PC-9 (cell line): Measurements from ENCODE around the gene AGPAT3. TPM values are rescaled to one million over a fixed set of nuclear protein-coding genes. Genes with fewer than 3 reads are reported as not detected.

ENCODE experiments used
- BruUV-seq: library from RNA; stranded (reverse); fragments of 400-500 nt; replicated peaks from 2 replicates; lab custom pipeline; 2021; lab: Mats Ljungman, UMichigan
- CTCF ChIA-PET: fragments of 300-600 bp; sonication (Branson Sonifier 250); formaldehyde crosslinking; loops from one replicate; lab custom pipeline; 2022; ENCODE audit warnings: antibody characterized with exemption; lab: Charles Lee
- POLR2A ChIA-PET: fragments of 300-600 bp; sonication (Branson Sonifier 250); formaldehyde crosslinking; loops from one replicate; lab custom pipeline; 2022; ENCODE audit warnings: antibody characterized with exemption; ENCODE audit not compliant: unreplicated experiment; lab: Charles Lee
- DNase-seq, 2 experiments: peaks; one replicate each; pipeline versions ENCODE4 v3.0.0 to v3.0.0-alpha.2; 2015 to 2022; ENCODE audit warnings: mixed read lengths in 1 of 2
- H2AFZ ChIP-seq: fragments of 200-600 bp; sonication (generic); 2 replicates; pipeline ENCODE4 v1.8.1; 2017; ENCODE audit warnings: antibody characterized with exemption
- H3F3A ChIP-seq: fragments of 200-600 bp; sonication (generic); 2 replicates; pipeline ENCODE4 v1.8.1; 2017; ENCODE audit warnings: antibody characterized with exemption, mild to moderate bottlenecking, low read depth; ENCODE audit not compliant: insufficient read depth
- H3K27ac ChIP-seq: fragments of 200-600 bp; sonication (generic); 2 replicates; pipeline ENCODE4 v1.6.1; 2016; ENCODE audit warnings: mixed run types
- H3K27me3 ChIP-seq: fragments of 200-600 bp; sonication (generic); 2 replicates; pipeline ENCODE4 v1.6.1; 2016; ENCODE audit warnings: low read depth, mixed run types; ENCODE audit not compliant: insufficient read depth
- H3K36me3 ChIP-seq: fragments of 200-600 bp; sonication (generic); 2 replicates; pipeline ENCODE4 v1.6.1; 2016; ENCODE audit warnings: low read depth, mixed run types
- H3K4me1 ChIP-seq: fragments of 200-600 bp; sonication (generic); replicated peaks from 2 replicates; pipeline ENCODE4 v1.6.1; 2016; ENCODE audit warnings: mixed run types; ENCODE audit not compliant: insufficient read depth
- H3K4me2 ChIP-seq: fragments of 200-600 bp; sonication (generic); 2 replicates; pipeline ENCODE4 v1.6.1; 2017; ENCODE audit warnings: mixed run types
- H3K4me3 ChIP-seq: fragments of 200-600 bp; sonication (generic); 2 replicates; pipeline ENCODE4 v1.6.1; 2016; ENCODE audit warnings: mixed run types
- H3K79me2 ChIP-seq: fragments of 200-600 bp; sonication (generic); 2 replicates; pipeline ENCODE4 v1.6.1; 2017; ENCODE audit warnings: low read depth, mixed run types
- H3K9me2 ChIP-seq: fragments of 200-600 bp; sonication (generic); 2 replicates; pipeline ENCODE4 v1.8.1; 2017; ENCODE audit warnings: mild to moderate bottlenecking; ENCODE audit not compliant: insufficient read depth
- H3K9me3 ChIP-seq: fragments of 200-600 bp; sonication (generic); 2 replicates; pipeline ENCODE4 v1.8.1; 2016; ENCODE audit warnings: low read depth; ENCODE audit not compliant: insufficient read depth
- H4K20me1 ChIP-seq: fragments of 200-600 bp; sonication (generic); 2 replicates; pipeline ENCODE4 v1.8.1; 2017; ENCODE audit not compliant: insufficient read depth
- CTCF ChIP-seq: fragments of 200-600 bp; sonication (generic); conservative IDR thresholded peaks from 2 replicates; pipeline ENCODE4 v1.6.1; 2017; ENCODE audit warnings: mixed run types, antibody characterized with exemption, mild to moderate bottlenecking, moderate library complexity
- EZH2 ChIP-seq: fragments of 200-600 bp; sonication (generic); IDR thresholded peaks from 2 replicates; pipeline ENCODE4 v1.8.0; 2017; ENCODE audit warnings: antibody characterized with exemption, low read depth
- intact Hi-C: fragments of 100-400 bp; cut with micrococcal nuclease; formaldehyde crosslinking; loops from one replicate; pipeline ENCODE4 v1.10.0; 2022; ENCODE audit not compliant: unreplicated experiment
- total RNA-seq: library from RNA; stranded (reverse); gene quantifications from 2 replicates; pipeline ENCODE4 v1.2.3, GENCODE V29; 2021

The AGPAT3 gene
- total RNA-seq, 1 experiment from 2014 or later, result 39.0 TPM

- no peaks in the 10 kb centered on the region for H3F3A ChIP-seq
- H3K4me1 ChIP-seq, result peaks cover 9% of the 10 kb centered on the region; the same call in 1 of the 2 replicates
- no peak for DNase-seq
- H3K9me2 ChIP-seq, result no peaks in the 10 kb centered on the region
- no peak overlapping the region for H3K4me2 ChIP-seq
- H3K4me3 ChIP-seq, result no peak overlapping the region
- BruUV-seq, result no TSS peak
- intact Hi-C loops, result no loop called here
- no peaks in the 10 kb centered on the region for H3K36me3 ChIP-seq
- H3K27ac ChIP-seq, result no peak overlapping the region
- H2AFZ ChIP-seq, result no peak overlapping the region
- TF ChIP-seq EZH2 (no peak), CTCF (no peak)
- H4K20me1 ChIP-seq, result peaks cover 43% of the 10 kb centered on the region
- H3K9me3 ChIP-seq, result no peaks in the 10 kb centered on the region
- H3K27me3 ChIP-seq, result no peaks in the 10 kb centered on the region
- POLR2A ChIA-PET, result interaction anchor here (0.6 kb wide), 1 partner anchor 56 kb away, joined by 4 read pairs; no protein-coding TSS in a partner anchor
- CTCF ChIA-PET, result no interaction called here
- peaks cover 92% of the 10 kb centered on the region for H3K79me2 ChIP-seq
Measured at GRCh38 chr21:44018127-44018526, 153.1 kb downstream of the AGPAT3 start.

GRCh38 chr21:44018813-44019567 is 154.0 kb downstream of the AGPAT3 start:
- Histone ChIP-seq H3K9me3 (no peaks in the 10 kb centered on the region), H3K36me3 (no peaks in the 10 kb centered on the region), H3K4me1 (peaks cover 2% of the 10 kb centered on the region; the same call in 1 of the 2 replicates), H3F3A (no peaks in the 10 kb centered on the region), H3K4me2 (no peak overlapping the region), H3K27me3 (no peaks in the 10 kb centered on the region), H3K9me2 (no peaks in the 10 kb centered on the region), H3K4me3 (no peak overlapping the region), H3K27ac (no peak overlapping the region), H3K79me2 (peaks cover 92% of the 10 kb centered on the region), H4K20me1 (peaks cover 38% of the 10 kb centered on the region), H2AFZ (no peak overlapping the region)
- TF ChIP-seq CTCF (no peak), EZH2 (no peak)
- no peak for DNase-seq
- ChIA-PET POLR2A (no interaction called here), CTCF (no interaction called here)
- intact Hi-C loops, result no loop called here
- no TSS peak for BruUV-seq

- intact Hi-C loops, result no loop called here
- POLR2A ChIA-PET, result no interaction called here
- peaks cover 39% of the 10 kb centered on the region for H4K20me1 ChIP-seq
Measured at GRCh38 chr21:44019568-44019958, 154.5 kb downstream of the AGPAT3 start.

More at GRCh38 chr21:44019568-44019958, 154.5 kb downstream of the AGPAT3 start:
- Histone ChIP-seq H2AFZ (no peak overlapping the region), H3K9me2 (no peaks in the 10 kb centered on the region), H3K27me3 (no peaks in the 10 kb centered on the region), H3K4me3 (no peak overlapping the region), H3K36me3 (no peaks in the 10 kb centered on the region), H3F3A (no peaks in the 10 kb centered on the region), H3K27ac (no peak overlapping the region), H3K79me2 (peaks cover 92% of the 10 kb centered on the region), H3K9me3 (no peaks in the 10 kb centered on the region), H3K4me2 (no peak overlapping the region), H3K4me1 (no peaks in the 10 kb centered on the region)
- DNase-seq, result no peak
- CTCF ChIA-PET, result no interaction called here
- BruUV-seq, result no TSS peak
- no peak for TF ChIP-seq EZH2
- TF ChIP-seq CTCF, result no peak
